ENCODE measurements around the gene PRKRA.

- no peak for TF ChIP-seq CTCF (IDR thresholded peaks at IDR 0.05)
- TF ChIP-seq POLR2A (IDR thresholded peaks at IDR 0.05), result no peak
Measured at GRCh38 chr2:178383718-178384117, 67.3 kb downstream of the PRKRA start.
